GM21515 (cell line): ENCODE data around the gene TSKS.

Experiments
- ATAC-seq: cut with Tn5 transposase; IDR thresholded peaks from one replicate; pipeline ENCODE4 v1.9.1; 2021; ENCODE audit not compliant: unreplicated experiment

TSKS gene, protein sequence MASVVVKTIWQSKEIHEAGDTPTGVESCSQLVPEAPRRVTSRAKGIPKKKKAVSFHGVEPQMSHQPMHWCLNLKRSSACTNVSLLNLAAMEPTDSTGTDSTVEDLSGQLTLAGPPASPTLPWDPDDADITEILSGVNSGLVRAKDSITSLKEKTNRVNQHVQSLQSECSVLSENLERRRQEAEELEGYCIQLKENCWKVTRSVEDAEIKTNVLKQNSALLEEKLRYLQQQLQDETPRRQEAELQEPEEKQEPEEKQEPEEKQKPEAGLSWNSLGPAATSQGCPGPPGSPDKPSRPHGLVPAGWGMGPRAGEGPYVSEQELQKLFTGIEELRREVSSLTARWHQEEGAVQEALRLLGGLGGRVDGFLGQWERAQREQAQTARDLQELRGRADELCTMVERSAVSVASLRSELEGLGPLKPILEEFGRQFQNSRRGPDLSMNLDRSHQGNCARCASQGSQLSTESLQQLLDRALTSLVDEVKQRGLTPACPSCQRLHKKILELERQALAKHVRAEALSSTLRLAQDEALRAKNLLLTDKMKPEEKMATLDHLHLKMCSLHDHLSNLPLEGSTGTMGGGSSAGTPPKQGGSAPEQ

DNA sequence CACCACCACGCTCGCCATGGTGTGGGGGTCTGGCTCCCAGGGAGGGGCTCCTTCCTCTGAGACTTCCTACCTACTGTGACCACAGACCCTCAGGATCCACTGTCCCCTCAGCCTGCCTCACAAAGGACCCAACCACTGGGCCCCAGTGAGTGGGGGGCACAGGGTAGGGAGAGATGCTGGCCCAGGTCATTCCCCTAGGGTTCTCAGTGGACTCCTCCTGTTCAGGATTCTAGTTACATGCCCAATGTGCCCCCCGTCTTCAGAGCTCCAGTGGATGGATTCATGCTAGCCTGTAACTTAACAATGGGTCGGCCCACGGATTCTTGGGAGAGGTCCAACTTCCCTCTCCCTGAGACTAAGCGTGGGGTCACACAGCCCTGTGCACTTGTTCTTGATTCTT, at the start of gene TSKS:
TSKS (minus strand) TSS at position 77 of the 400 bp plus-strand sequence; CDS start at position 18, 59 bp downstream.
- ATAC-seq = no peak

DNA sequence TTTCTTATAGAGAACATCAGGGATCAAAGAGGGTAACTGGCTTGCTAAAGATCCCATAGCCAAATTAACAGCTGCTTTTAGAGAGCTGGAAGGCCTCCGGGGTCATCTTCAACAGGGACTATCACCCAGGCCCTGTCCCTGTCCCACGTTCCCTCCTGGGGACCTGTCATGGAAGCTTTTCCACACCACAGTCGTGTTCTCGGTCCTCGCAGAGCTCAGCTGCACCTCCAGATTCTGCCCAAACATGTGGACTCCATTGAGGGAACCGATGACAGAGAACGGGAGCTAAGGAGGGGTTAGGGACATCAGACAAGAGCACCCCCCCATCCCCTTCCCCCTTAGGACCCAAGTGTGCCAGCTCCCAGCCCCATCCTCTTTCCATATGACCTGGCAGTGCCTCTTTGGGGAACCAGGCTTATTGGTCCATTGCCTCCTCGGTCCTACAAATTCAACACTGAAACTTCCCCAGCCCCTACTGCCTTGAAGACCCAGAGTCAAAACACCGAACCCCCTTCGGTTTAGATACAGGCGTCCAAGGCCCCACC, 49.4 kb upstream of the TSKS start:
- ATAC-seq = no peak

DNA sequence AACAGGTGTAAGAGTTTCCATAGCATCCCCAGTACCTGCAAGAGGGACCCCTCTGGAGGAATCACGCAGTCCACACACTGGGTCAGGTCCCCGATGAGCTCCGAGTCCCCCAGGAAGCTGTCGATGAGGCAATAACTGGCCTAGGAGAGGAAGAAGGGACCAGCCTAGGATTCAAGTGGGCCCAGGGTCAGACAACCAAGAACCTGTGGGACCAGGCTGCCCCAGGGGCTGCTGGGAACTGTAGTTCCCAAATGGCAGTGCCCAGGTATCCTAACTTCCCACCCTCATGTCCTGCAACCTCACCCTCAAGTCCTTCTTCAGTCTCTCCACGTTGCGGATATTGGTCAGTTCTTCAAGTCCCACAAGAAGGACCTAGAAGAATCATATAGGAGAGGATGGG, 48.2 kb upstream of the TSKS start:
- ATAC-seq = no peak

DNA sequence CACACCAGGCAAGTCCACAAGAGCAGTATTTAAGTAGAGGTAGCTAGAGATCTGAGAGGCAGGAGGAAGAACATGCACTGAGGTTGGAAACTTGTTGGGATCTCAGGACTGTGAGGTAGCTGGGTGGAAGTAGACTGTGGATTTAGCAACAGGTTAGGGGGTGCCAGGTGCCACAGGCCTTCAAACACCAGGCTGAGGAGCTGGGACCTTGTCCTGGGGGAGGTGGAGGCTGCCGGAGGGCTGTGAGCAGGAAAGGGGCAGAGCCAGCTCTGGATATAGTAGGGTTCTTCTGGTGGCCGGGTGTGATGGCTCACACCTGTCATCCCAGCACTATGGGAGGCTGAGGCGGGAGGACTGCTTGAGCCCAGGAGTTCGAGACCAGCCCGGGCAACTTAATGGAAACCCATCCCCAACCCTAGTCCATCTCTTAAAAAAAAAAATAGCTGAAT, 46.9 kb upstream of the TSKS start:
- no peak for ATAC-seq

DNA sequence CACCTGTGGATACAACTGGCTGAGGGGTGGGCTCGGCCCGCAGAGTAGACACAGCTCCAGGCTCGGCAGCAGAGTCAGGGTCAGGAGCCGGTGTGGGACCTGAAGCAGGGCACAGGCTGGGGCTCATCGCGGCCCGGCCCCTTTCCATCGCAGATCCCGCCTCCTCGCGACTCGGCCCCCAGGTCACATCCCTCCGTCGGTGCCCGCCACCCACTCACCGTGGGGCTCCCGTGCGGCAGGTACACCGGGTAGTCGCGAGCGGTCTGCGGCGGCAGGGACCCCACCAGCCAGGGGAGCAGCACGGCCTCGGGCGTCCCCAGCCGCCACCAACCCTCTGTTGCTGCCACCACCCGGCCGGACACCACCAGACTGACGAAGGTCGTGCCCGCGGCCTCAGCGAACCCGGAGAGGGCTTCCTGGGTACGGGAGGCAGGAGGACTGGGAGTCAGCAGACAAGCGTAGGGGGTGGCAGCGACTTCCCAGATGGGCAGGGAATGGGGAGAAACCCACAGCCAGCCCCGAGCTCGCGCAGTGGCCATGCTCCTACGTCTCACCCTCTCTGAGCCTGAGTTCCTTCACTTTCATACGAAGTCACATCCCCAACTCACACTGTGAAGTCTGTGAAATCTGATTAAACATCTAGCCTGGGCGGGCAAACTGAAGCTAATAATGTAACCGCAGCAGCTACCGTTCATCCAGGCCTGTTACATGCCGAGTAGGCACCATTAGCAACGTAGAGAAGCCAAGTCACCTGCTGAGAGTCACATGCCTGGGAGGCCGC, 46.2 kb upstream of the TSKS start:
- no peak for ATAC-seq

DNA sequence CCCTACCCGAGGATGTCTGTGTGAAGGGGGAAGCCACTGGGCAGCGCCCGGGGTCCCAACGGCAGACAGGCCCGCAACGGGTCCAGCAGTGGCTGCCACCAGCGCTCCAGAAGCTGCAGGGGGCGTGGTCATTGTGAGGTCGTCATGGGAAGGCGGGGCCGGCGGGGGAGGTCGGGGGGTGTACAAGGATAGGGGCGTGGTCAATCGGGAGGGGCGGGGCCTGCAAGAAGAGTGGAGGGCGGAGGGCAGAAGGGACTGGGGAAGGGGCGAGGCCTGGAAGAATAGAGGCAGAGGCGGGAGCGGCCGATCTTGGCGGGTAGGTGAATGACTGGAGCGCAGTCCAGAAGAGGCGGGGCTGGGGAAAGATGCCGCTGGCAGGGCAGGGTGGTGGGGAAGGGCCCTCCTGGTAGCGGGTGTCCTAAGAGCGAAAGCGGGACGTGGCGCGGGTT, 45.6 kb upstream of the TSKS start:
- ATAC-seq = no peak

DNA sequence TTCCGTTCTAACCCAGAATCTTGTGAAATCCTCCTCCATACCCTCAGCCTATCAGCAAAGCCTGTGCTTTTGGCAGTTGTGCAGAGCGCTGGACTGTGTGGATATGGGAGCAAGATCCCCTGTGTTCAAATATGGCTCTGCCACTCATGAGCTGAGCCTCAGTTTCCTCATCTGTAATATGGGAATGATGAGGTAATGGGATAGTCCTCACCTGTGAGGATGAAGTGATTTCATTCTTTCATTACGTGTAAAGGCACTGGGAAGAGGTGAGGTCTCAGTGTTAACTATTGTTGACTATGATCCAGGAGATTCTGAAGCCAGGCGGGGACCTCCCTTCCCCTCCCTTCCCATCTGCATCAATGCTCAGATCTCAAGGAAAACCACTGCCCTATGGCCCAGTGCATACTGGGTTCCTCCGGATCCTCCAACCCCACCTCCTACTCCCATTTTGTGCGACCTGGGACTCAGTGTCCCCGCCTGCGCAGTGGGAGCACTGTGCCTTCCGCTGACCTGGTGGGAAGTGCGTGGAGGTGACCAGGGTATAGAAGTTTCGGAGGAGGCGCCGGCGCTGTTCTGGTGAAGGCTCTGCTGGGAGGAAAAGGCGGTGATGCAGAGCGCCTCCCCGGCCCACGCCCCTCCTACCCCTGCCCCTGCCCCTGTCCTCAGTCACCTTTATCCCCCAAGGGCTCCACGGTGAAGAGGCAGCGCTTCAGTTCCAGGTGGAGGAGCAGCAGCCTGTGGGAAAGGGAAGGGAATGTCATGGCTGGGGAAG, 45.0 kb upstream of the TSKS start:
- no peak for ATAC-seq

DNA sequence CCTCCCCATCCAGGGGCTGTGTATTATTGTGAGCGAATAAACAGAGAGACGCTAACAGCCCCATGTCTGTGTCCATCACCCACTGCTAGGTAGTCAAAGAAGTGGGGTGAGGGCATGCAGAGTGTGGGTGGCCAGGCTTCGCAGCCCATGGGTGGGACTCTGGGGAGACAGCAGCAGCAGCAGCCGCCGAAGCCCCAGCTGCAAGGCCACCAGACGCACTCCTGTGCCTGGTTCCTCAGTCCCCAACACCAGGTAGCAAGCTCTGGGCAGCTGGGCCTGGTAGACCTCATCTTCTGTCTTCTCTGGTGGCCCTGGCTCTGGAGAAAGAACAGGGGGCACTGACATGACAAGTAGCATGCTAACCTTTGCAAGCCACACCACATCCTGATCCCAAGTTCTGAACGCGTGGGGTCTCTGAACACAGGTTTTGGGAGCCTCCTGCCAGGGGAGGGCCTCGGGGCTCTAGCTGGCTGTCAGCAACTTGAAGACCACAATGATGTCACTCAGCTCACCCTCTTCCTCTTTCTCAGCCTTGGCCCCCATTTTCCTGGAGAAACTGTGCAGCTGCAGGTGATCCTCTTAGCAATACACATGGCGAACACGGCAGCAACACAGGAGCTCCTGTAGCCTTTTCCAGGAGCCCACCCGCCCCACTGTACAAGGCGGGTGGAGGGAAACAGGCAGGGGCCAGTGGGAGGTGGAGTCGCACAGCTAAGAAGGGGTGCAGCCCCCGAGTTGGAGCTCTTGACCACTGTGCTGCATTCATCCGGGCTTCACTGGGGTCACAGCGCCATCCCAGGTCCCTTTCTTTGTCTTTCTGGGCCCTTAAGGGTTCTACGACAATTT, 44.2 kb upstream of the TSKS start:
- no peak for ATAC-seq

DNA sequence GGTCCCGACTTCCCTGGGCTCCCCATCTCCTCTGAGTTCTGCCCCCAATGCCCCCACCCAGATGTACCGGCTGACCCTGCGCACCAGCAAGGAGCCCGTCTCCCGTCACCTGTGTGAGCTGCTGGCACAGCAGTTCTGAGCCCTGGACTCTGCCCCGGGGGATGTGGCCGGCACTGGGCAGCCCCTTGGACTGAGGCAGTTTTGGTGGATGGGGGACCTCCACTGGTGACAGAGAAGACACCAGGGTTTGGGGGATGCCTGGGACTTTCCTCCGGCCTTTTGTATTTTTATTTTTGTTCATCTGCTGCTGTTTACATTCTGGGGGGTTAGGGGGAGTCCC, 43.5 kb upstream of the TSKS start:
- no peak for ATAC-seq

DNA sequence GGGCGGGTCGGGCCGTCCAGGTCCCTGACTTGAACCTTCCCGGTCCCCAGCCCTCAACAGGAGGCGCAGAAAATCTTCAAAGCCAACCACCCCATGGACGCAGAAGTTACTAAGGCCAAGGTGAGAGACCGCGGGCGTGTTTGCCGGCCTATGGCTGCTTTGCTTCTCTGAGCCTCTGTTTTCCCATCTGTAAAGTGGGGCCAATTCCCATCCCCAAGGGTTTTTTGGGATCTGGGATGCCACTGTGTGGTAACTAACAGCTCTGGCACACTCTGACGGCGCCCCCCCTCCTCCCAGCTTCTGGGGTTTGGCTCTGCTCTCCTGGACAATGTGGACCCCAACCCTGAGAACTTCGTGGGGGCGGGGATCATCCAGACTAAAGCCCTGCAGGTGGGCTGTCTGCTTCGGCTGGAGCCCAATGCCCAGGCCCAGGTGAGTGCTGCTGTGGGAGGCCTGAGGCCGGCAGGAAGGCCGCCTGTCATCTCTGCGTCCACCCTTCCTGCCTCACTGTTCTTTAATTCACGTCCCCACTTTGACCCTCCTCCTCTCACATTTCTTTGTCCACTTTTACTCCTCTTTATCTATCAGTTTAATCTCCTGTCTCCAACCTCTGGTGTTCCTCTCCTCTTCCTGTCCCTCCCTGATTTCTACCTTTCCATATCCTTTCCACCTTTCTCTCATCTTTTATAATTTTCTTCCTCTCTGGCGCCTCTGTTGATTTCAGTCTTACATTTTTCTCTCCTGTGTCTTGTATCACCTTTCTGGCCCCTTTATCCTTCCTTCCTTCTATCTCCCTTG, 42.9 kb upstream of the TSKS start:
- no peak for ATAC-seq

DNA sequence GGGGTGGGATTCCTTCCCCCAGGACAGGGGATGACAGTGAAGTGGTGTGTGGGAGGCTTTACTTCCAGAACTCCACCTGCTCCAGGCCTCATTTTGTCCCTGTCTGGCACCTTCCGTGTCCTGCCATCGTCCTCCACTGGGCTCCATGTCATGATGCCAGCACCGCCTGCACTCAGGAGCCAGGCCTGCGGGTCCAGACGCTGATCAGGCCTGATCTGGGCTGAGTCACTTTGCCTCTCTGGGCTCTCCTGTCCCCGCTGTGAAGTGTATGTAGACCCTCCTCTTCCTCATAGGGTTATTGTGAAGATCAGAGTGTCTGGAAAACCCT, 40.4 kb upstream of the TSKS start:
- no peak for ATAC-seq

DNA sequence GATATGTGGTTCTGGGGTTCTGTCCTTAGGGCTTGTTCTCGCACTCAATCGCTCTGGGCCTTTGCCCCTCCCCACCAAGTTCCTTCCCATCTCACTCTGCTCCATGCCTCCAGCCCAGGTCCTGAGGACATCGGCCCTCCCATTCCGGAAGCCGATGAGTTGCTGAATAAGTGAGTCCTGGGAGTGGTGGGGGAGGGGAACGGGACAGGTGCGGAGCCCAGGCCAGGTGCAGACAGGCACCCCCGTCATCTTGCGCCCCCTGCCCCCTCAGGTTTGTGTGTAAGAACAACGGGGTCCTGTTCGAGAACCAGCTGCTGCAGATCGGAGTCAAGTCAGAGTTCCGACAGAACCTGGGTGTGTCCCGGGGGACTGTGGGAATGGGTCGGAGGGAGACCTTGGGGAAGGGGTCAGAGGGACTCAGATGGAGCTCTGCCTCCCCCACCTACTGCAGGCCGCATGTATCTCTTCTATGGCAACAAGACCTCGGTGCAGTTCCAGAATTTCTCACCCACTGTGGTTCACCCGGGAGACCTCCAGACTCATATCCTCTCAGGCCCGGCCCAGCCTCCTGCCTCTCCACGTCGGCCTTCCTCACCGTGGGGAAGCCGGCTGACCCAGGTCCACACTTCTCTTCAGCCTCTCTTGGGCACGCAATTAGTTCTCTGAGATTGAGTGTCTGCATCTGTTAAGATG, 39.9 kb upstream of the TSKS start:
- ATAC-seq = no peak

DNA sequence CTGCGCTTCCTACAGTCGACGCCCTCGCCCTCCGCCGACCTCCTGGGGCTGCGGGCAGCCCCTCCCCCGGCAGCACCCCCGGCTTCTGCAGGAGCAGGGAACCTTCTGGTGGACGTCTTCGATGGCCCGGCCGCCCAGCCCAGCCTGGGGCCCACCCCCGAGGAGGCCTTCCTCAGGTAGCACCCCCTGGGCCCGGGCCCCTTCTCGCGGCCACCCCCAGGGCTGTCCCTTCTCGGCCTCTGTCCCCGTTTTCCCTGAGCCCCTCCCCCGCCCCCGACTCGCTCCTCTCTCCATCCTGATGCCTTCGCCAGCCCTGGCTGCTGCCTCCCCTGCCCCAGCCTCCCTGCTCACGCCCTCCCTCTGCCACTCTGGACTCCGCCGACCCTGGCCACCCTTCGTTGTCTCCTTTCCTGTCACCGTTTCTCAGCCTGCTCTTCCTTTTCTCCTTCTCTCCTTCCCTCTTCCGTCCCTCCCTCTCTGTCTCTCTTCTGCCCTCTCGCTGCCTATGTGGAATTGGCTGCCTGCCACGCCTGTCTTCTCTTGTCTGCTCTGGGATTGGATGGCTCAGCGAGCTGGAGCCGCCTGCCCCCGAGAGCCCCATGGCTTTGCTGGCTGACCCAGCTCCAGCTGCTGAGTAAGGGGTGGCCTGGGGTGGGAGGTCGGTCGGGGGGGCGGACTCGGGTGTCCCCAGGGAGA, 39.0 kb upstream of the TSKS start:
- no peak for ATAC-seq

DNA sequence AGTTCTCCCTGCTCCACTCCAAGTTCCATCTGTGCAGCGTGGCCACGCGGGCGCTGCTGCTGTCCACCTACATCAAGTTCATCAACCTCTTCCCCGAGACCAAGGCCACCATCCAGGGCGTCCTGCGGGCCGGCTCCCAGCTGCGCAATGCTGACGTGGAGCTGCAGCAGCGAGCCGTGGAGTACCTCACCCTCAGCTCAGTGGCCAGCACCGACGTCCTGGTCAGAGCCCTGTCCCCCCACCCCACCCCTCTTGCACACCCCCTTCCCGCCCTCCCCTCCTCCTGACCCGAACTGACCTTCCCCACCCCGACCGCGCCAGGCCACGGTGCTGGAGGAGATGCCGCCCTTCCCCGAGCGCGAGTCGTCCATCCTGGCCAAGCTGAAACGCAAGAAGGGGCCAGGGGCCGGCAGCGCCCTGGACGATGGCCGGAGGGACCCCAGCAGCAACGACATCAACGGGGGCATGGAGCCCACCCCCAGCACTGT, 38.3 kb upstream of the TSKS start:
- ATAC-seq = no peak

DNA sequence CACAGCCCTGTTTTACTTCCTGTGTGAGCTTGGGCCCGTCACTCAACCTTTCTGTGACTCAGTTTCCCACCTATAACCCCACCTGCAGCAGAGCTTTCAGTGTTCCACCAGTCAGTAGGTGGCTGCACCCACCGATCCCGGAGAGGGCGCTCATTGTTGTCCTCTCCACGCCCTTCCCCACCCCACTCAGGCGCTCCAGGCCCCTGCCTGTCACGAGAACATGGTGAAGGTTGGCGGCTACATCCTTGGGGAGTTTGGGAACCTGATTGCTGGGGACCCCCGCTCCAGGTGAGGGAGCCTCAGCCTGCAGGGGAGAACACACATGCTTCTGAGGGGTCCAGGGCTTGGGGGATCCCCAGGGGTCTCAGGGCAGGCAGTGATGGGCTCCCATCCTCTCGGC, 37.7 kb upstream of the TSKS start:
- ATAC-seq = no peak

DNA sequence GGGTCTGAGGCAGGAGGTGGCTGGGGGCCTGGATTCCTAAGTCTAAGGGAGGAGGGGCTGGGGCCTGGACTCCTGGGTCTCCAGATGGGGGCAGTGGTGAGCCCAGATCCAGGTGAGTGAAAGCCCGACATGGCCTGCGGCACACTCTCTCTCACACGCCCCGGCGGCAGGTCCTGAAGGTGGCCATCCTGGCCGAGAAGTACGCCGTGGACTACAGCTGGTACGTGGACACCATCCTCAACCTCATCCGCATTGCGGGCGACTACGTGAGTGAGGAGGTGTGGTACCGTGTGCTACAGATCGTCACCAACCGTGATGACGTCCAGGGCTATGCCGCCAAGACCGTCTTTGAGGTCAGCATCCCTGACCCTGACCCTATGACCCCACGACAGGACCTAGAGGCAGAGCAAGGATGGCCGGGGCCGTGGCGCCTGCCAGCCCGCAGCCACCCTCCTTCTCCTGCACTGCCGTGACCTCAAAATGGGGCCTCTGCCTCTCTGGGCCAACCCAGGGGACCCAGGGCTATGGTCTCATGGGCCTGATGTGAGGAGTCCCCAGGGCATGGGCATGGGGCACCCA, 36.8 kb upstream of the TSKS start:
- ATAC-seq = no peak

DNA sequence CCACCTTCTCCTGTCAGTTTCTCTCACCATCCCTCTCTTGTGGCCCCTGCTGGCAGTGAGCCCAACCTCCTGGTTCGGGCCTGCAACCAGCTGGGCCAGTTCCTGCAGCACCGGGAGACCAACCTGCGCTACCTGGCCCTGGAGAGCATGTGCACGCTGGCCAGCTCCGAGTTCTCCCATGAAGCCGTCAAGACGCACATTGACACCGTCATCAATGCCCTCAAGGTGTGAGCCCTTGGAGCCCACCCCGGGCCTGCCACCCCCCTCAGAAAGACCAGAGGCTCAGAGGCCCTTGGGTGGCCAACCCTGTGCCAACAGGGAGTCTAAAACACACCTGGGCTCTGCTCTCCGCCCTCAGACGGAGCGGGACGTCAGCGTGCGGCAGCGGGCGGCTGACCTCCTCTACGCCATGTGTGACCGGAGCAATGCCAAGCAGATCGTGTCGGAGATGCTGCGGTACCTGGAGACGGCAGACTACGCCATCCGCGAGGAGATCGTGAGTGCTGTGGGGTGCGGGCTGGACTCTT, 36.2 kb upstream of the TSKS start:
- no peak for ATAC-seq
